ENCODE data around the gene ANAPC2. TPM values are rescaled to one million over a fixed set of nuclear protein-coding genes. Genes with fewer than 3 reads are reported as not detected.

ANAPC2 gene
- total RNA-seq, 1 experiment from 2014 or later: 95.4 TPM

GRCh38 chr9:137224830-137225694 lies 36.7 kb upstream of the ANAPC2 start, which contains the start of gene CYSRT1:
CYSRT1 (plus strand) TSS chr9:137225174; CDS start chr9:137225622, 448 bp downstream.
- ChIA-PET CTCF (interaction anchor here (0.6 kb wide), 2 partner anchors 34 to 171 kb away, joined by 3 to 9 read pairs; partner anchors contain the start of gene ENTPD2), POLR2A (ENCODE audit: unreplicated experiment) (interaction anchor here (0.6 to 1.0 kb wide), 5 partner anchors 13 to 436 kb away, joined by 3 to 6 read pairs (median 3); no protein-coding TSS in a partner anchor)
- Histone ChIP-seq H3K9me2 (ENCODE audit: insufficient read depth) (no peaks in the 10 kb centered on the region), H3K4me2 (peak within 1 kb of the TSS; percentile 99), H3K27me3 (ENCODE audit: insufficient read depth, low read depth) (no peaks in the 10 kb centered on the region), H2AFZ (peak within 1 kb of the TSS; percentile 81; the same call in 1 of the 2 replicates), H3F3A (ENCODE audit: insufficient read depth, low read depth) (peaks cover 53% of the 10 kb centered on the region), H3K9me3 (ENCODE audit: insufficient read depth, low read depth) (no peaks in the 10 kb centered on the region), H3K4me1 (replicated peaks; ENCODE audit: insufficient read depth) (peaks cover 55% of the 10 kb centered on the region), H3K36me3 (ENCODE audit: low read depth) (no peaks in the 10 kb centered on the region), H3K4me3 (peak within 1 kb of the TSS; percentile 90), H3K27ac (peak within 1 kb of the TSS; percentile 79), H3K79me2 (ENCODE audit: low read depth) (peaks cover 7% of the 10 kb centered on the region; the same call in 1 of the 2 replicates), H4K20me1 (ENCODE audit: insufficient read depth) (no peaks in the 10 kb centered on the region)
- intact Hi-C loops (cut with micrococcal nuclease; ENCODE audit: unreplicated experiment): no loop called here
- DNase-seq: peak; percentile 81 to 93
- no peak for TF ChIP-seq EZH2 (IDR thresholded peaks at IDR 0.05; ENCODE audit: low read depth)
- no peak for TF ChIP-seq CTCF (conservative IDR thresholded peaks at IDR 0.05)
- TSS peak; percentile 74 for BruUV-seq (replicated peaks)

- Histone ChIP-seq H4K20me1 (ENCODE audit: insufficient read depth) (no peaks in the 10 kb centered on the region), H3K27me3 (ENCODE audit: insufficient read depth, low read depth) (no peaks in the 10 kb centered on the region), H3K36me3 (ENCODE audit: low read depth) (no peaks in the 10 kb centered on the region), H3K4me3 (peak overlapping the region; percentile 90), H3K27ac (peak overlapping the region; percentile 79), H3F3A (ENCODE audit: insufficient read depth, low read depth) (peaks cover 65% of the 10 kb centered on the region), H3K4me2 (peak overlapping the region; percentile 99), H3K9me3 (ENCODE audit: insufficient read depth, low read depth) (no peaks in the 10 kb centered on the region), H3K79me2 (ENCODE audit: low read depth) (peaks cover 7% of the 10 kb centered on the region; the same call in 1 of the 2 replicates), H3K4me1 (replicated peaks; ENCODE audit: insufficient read depth) (peaks cover 54% of the 10 kb centered on the region), H3K9me2 (ENCODE audit: insufficient read depth) (no peaks in the 10 kb centered on the region), H2AFZ (peak overlapping the region; percentile 81)
- ChIA-PET POLR2A (ENCODE audit: unreplicated experiment) (interaction anchor here (0.6 to 1.8 kb wide), 10 partner anchors 13 to 433 kb away, joined by 3 to 18 read pairs (median 11); partner anchors contain the start of genes ANAPC2, SSNA1 and TUBB4B), CTCF (interaction anchor here (0.6 to 0.9 kb wide), 5 partner anchors 13 to 222 kb away, joined by 3 to 8 read pairs (median 5); no protein-coding TSS in a partner anchor)
- intact Hi-C loops (cut with micrococcal nuclease; ENCODE audit: unreplicated experiment): loop anchor here (1.0 kb wide), 1 partner anchor 25 kb away; no protein-coding TSS in a partner anchor
- TF ChIP-seq CTCF (conservative IDR thresholded peaks at IDR 0.05) (no peak), EZH2 (IDR thresholded peaks at IDR 0.05; ENCODE audit: low read depth) (no peak)
- BruUV-seq (replicated peaks): no TSS peak
- peak; percentile 95 to 99 for DNase-seq
Observed at GRCh38 chr9:137223078-137223970, 35.0 kb upstream of the ANAPC2 start.

All from PC-9 (cell line).